NCI-H2196 treated with DMSO at 0.1 percent for 48 hours (cell line): Measurements from ENCODE around the gene BICD1.
"Not testable (repeated sequence)": the region's sequence is repeated elsewhere in the genome, so short reads cannot be mapped to it uniquely, and the experiment has no call there.

ENCODE experiments used
- DNase-seq: peaks from one replicate; lab custom pipeline; 2025; ENCODE audit not compliant: unreplicated experiment; lab: John Stamatoyannopoulos, UW

BICD1 gene

GRCh38 chr12:32273712-32274111, 167.1 kb downstream of the BICD1 start:
- DNase-seq, result no peak

GRCh38 chr12:32274665-32275064, 168.0 kb downstream of the BICD1 start:
- DNase-seq, result no peak

DNA sequence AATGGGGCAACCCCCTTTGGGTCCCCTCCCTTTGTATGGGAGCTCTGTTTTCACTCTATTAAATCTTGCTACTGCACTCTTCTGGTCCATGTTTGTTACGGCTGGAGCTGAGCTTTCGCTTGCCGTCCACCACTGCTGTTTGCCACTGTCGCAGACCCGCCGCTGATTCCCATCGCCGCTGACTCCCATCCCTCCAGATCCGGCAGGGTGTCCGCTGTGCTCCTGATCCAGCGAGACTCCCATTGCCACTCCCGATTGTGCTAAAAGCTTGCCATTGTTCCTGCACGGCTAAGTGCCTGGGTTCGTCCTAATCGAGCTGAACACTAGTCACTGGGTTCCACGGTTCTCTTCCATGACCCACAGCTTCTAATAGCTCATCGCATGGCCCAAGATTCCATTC, 168.9 kb downstream of the BICD1 start:
- not testable (repeated sequence) for DNase-seq

DNA sequence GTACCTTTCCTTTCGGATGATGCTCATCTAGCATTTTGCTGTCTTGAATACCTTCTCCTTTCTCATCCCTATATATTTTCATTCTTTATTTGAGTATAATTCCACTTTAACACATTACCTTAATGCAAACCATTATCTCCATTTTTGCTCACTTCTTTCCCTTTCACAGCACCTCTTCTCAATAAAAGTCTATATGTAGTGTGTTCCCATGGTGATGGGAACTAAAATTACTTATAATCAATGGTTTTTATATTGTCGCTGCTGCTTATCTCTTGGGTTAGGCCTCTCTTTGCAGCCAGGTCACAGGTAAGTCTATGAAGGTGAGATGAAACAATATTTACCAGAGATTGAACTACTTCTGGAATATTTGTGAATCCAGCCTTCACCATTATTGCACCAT, 171.1 kb downstream of the BICD1 start:
- no peak for DNase-seq

GRCh38 chr12:32281098-32281497, 174.5 kb downstream of the BICD1 start:
- no peak for DNase-seq

DNA sequence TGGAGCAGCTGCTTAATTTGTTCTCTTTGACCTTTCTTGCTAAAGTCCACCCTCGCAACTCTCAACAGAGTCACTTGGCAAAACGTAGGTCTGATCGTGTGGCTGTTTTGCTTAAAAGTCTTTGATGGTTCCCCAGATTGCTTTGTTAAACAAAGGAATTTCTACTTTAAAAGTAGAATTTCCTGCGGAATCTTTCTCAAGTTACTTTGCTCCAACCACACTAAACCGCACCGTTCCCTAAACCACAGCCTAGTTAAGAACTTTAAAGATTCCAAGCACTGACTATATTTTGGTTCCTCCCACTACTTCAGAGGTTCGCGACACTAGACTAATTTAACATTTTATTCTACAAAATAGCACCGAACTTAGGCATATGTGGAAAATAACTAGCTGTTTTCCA, 177.9 kb downstream of the BICD1 start:
- DNase-seq, result no peak

GRCh38 chr12:32285021-32285420, 178.4 kb downstream of the BICD1 start:
- DNase-seq, result no peak

GRCh38 chr12:32285489-32285888, 178.8 kb downstream of the BICD1 start:
- no peak for DNase-seq

GRCh38 chr12:32290411-32290810, 183.8 kb downstream of the BICD1 start:
- no peak for DNase-seq

GRCh38 chr12:32292151-32292550, 185.5 kb downstream of the BICD1 start:
- DNase-seq, result no peak

- no peak for DNase-seq
These were observed 187.3 kb downstream of the BICD1 start for GRCh38 chr12:32293808-32294419.

DNA sequence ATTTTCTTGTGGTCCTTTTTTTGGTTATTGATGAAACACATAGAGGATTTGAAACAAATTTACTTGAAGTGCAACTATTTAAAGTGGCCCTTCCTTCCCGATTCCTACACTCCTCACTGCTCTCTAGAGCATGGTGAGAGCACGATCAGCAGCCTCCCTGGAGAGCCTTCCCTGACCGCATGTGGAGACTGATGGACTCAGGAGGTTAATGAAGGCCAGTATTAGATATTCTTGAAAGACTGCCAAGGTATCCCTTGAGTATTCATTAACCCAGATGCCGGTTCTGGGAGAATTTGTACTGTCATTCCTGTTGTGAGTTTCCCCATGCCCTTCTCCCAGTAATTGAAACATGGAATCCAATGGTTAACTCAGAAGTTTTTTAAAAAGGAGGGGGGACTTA, 189.9 kb downstream of the BICD1 start:
- DNase-seq, result no peak

DNA sequence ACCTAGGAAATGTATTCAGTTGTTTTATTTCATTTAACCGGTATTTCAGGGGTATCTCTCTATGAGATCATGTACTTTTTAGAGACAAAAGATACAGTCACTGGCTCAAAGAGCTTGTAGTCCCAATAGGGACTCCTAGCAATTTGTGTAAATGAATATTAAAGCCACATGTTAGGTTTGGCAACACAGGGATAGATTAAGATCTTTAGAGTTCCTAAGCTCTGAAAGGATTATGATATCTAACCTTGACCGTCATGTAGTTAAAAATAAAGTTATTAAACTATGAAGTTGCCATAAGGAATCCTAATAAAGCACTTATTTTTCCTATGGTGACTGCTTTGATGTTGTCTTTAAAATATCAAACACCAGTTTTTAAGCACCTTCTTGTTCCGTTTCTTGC, 192.3 kb downstream of the BICD1 start:
- DNase-seq, result no peak

DNA sequence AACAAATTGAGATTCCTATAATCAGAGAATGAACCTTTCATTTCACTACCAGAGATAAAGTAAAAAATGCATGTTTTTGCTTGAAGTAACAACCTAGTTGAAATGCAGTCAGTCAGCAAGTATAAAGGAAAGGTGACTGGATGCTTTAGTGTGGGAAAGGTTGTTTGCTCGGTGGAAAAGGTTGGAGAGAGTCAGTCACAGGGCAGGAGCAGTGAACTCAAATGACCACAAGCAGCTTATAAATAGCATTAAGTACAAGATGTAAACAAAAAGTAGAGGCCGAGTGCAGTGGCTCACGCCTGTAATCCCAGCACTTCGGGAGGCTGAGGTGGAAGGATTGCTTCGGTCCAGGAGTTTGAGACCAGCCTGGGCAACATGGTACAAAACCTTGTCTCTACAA, 194.6 kb downstream of the BICD1 start:
- no peak for DNase-seq

DNA sequence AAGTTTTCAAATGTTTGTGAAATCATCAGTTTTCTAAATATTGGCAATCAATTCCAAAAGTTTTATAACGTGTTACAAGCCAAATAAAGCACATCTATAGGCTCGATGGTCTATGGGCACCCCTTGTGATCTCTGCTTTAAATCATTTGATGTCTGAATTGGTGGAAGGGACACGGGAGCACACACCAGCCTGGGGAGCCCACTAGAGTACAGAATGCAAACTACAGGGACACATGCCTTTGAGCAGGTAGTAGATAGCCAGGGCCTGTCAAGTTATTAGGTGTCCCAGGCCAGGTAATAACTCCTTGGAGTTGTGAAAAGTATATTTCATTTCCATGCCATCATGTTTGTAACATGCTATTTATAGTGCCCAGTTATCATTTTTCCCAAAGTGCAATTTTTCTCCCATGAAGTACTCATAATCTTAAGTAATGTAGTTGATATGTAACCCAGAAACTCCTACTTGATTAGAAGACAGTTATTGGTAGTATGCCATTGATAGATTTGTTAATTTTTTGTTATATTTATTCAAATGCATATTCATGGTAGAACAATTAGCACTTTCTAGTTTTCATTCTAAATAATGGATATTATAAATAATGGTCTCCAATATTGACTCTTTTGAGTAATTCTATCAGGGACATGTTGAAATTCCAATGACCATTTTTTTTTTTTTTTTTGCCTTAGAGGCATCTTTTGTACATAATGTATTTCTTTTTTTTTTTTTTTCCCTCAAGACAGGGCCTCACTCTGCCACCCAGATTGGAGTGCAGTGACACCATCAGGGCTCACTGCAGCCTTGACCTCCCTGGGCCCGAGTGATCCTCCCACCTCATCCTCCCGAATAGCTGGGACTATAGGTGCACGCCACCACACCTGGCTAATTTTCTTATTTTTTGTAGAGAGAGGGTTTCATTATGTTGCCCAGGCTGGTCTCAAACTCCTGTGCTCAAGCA, 195.8 kb downstream of the BICD1 start:
- no peak for DNase-seq

DNA sequence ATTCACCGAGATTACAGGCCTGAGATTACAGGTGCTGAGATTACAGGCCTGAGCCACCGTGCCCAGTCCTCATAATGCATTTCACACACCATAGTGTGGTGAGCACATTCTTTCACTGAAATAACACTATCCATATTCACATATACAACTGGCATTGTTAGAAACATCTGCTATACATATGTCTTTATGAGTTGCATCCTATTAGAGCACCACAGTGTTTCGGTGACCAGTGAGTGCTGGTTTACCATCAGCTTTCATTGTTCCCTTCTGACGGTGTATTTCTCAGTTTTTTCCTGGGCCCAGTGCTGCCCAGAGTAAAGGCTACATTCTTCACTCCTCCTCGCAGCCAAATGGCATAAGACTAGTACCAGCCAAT, 196.5 kb downstream of the BICD1 start:
- no peak for DNase-seq

- DNase-seq, result no peak
These were observed 198.5 kb downstream of the BICD1 start for GRCh38 chr12:32305163-32305562.

GRCh38 chr12:32307326-32307725, 200.7 kb downstream of the BICD1 start:
- no peak for DNase-seq

DNA sequence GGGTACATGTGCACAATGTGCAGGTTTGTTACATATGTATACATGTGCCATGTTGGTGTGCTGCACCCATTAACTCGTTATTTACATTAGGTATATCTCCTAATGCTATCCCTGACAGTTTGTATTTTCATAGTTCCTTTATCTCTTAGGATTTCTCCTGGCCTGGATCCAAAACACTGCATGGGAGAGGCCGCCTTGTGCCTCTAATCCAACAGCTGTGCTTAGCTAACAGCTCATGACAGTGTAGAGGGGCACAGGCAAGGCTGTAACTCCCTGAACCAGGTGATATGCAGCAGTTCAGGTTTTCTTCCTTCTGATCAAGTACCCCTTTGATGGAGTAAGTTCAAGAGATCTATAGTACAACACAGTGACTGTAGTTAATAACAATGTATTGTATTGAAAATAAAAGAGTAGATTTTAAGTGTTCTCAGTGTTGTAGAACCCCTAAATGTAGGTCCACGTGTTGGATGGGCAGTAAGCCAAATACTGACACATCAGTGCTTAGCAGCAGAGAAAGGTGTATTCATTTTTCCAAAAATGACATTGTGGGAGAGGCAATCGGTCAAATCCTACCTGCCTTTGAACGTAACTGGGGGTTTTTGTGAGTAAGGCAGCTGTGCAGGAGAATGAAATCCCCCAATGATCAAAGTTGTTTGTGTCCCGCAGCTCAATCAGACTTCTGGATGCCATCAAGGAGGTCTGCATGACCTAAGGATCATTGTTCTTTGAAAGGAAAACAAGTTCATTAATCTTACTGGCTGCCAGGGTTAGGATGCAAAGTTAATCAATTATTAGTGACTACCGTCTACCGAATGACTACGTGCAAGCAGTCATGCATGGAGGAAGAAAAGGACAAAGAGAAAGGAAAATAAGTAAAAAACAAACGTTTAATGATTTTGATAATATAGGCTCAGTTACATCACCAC, 203.4 kb downstream of the BICD1 start:
- DNase-seq, result no peak

- peak; percentile 36 for DNase-seq
These were observed 205.5 kb downstream of the BICD1 start for GRCh38 chr12:32312049-32312670.

GRCh38 chr12:32322354-32322753, 215.7 kb downstream of the BICD1 start:
- no peak for DNase-seq
